ENCODE measurements around the gene KCNIP4.

Gene KCNIP4

GRCh38 chr4:20724915-20725314, 1223.7 kb downstream of the KCNIP4 start:
- Mint-ChIP-seq H3K36me3 (ENCODE audit: low read depth) (peaks cover 75% of the 10 kb centered on the region), H3K4me1 (ENCODE audit: low read depth) (no peaks in the 10 kb centered on the region), H3K4me3 (no peak overlapping the region), H3K9me3 (peaks cover 9% of the 10 kb centered on the region), H3K27ac (no peak overlapping the region), H3K27me3 (no peaks in the 10 kb centered on the region)

- Mint-ChIP-seq H3K9me3 (peaks cover 14% of the 10 kb centered on the region), H3K4me3 (no peak overlapping the region), H3K4me1 (ENCODE audit: low read depth) (no peaks in the 10 kb centered on the region), H3K27ac (no peak overlapping the region), H3K27me3 (no peaks in the 10 kb centered on the region), H3K36me3 (ENCODE audit: low read depth) (peaks cover 78% of the 10 kb centered on the region)
Observed at GRCh38 chr4:20723463-20723862, 1225.1 kb downstream of the KCNIP4 start.

GRCh38 chr4:20723019-20723418, 1225.6 kb downstream of the KCNIP4 start:
- Mint-ChIP-seq H3K4me3 (no peak overlapping the region), H3K4me1 (ENCODE audit: low read depth) (no peaks in the 10 kb centered on the region), H3K27me3 (no peaks in the 10 kb centered on the region), H3K27ac (no peak overlapping the region), H3K9me3 (peaks cover 14% of the 10 kb centered on the region), H3K36me3 (ENCODE audit: low read depth) (peaks cover 83% of the 10 kb centered on the region)

- Mint-ChIP-seq H3K36me3 (ENCODE audit: low read depth) (peaks cover 40% of the 10 kb centered on the region), H3K4me1 (ENCODE audit: low read depth) (no peaks in the 10 kb centered on the region), H3K9me3 (peaks cover 5% of the 10 kb centered on the region), H3K4me3 (no peak overlapping the region), H3K27ac (no peak overlapping the region), H3K27me3 (no peaks in the 10 kb centered on the region)
Observed at GRCh38 chr4:20711335-20711734, 1237.2 kb downstream of the KCNIP4 start.

GRCh38 chr4:20700007-20700761, 1248.4 kb downstream of the KCNIP4 start, which contains the start of gene PACRGL:
Gene PACRGL (plus strand): TSS chr4:20700458. CDS start chr4:20704482, 4,024 bp downstream.
- H3K36me3 Mint-ChIP-seq (ENCODE audit: low read depth), result peaks cover 11% of the 10 kb centered on the region
- no peaks in the 10 kb centered on the region for H3K9me3 Mint-ChIP-seq
- peak within 1 kb of the TSS; percentile 86 for H3K27ac Mint-ChIP-seq
- H3K27me3 Mint-ChIP-seq, result peaks cover 7% of the 10 kb centered on the region
- peak within 1 kb of the TSS; percentile 85 for H3K4me3 Mint-ChIP-seq
- H3K4me1 Mint-ChIP-seq (ENCODE audit: low read depth), result peaks cover 32% of the 10 kb centered on the region

- Mint-ChIP-seq H3K4me3 (peak overlapping the region; percentile 48), H3K27ac (no peak overlapping the region), H3K27me3 (peaks cover 16% of the 10 kb centered on the region), H3K4me1 (ENCODE audit: low read depth) (peaks cover 32% of the 10 kb centered on the region), H3K36me3 (ENCODE audit: low read depth) (no peaks in the 10 kb centered on the region), H3K9me3 (no peaks in the 10 kb centered on the region)
Observed at GRCh38 chr4:20698820-20699219, 1249.8 kb downstream of the KCNIP4 start.

GRCh38 chr4:20698382-20698781, 1250.2 kb downstream of the KCNIP4 start:
- Mint-ChIP-seq H3K4me3 (no peak overlapping the region), H3K9me3 (no peaks in the 10 kb centered on the region), H3K36me3 (ENCODE audit: low read depth) (no peaks in the 10 kb centered on the region), H3K27ac (no peak overlapping the region), H3K27me3 (peaks cover 17% of the 10 kb centered on the region), H3K4me1 (ENCODE audit: low read depth) (peaks cover 32% of the 10 kb centered on the region)

- Mint-ChIP-seq H3K9me3 (no peaks in the 10 kb centered on the region), H3K4me1 (ENCODE audit: low read depth) (peaks cover 18% of the 10 kb centered on the region), H3K27me3 (peaks cover 17% of the 10 kb centered on the region), H3K36me3 (ENCODE audit: low read depth) (no peaks in the 10 kb centered on the region), H3K4me3 (no peak overlapping the region), H3K27ac (no peak overlapping the region)
Observed at GRCh38 chr4:20696815-20697214, 1251.8 kb downstream of the KCNIP4 start.

- Mint-ChIP-seq H3K27ac (no peak overlapping the region), H3K27me3 (peaks cover 14% of the 10 kb centered on the region), H3K36me3 (ENCODE audit: low read depth) (no peaks in the 10 kb centered on the region), H3K9me3 (no peaks in the 10 kb centered on the region), H3K4me1 (ENCODE audit: low read depth) (no peaks in the 10 kb centered on the region), H3K4me3 (no peak overlapping the region)
Observed at GRCh38 chr4:20687864-20688263, 1260.7 kb downstream of the KCNIP4 start.

GRCh38 chr4:20684852-20685763, 1263.5 kb downstream of the KCNIP4 start:
- H3K4me3 Mint-ChIP-seq, result no peak overlapping the region
- no peaks in the 10 kb centered on the region for H3K4me1 Mint-ChIP-seq (ENCODE audit: low read depth)
- no peaks in the 10 kb centered on the region for H3K9me3 Mint-ChIP-seq
- H3K36me3 Mint-ChIP-seq (ENCODE audit: low read depth), result no peaks in the 10 kb centered on the region
- peaks cover 21% of the 10 kb centered on the region for H3K27me3 Mint-ChIP-seq
- H3K27ac Mint-ChIP-seq, result no peak overlapping the region

GRCh38 chr4:20683766-20684165, 1264.8 kb downstream of the KCNIP4 start:
- H3K36me3 Mint-ChIP-seq (ENCODE audit: low read depth), result no peaks in the 10 kb centered on the region
- H3K9me3 Mint-ChIP-seq, result no peaks in the 10 kb centered on the region
- no peaks in the 10 kb centered on the region for H3K4me1 Mint-ChIP-seq (ENCODE audit: low read depth)
- no peak overlapping the region for H3K27ac Mint-ChIP-seq
- H3K27me3 Mint-ChIP-seq, result peaks cover 19% of the 10 kb centered on the region
- no peak overlapping the region for H3K4me3 Mint-ChIP-seq

GRCh38 chr4:20682853-20683252, 1265.7 kb downstream of the KCNIP4 start:
- no peaks in the 10 kb centered on the region for H3K36me3 Mint-ChIP-seq (ENCODE audit: low read depth)

GRCh38 chr4:20681271-20681670, 1267.3 kb downstream of the KCNIP4 start:
- H3K9me3 Mint-ChIP-seq, result no peaks in the 10 kb centered on the region
- H3K27me3 Mint-ChIP-seq, result peaks cover 27% of the 10 kb centered on the region
- no peaks in the 10 kb centered on the region for H3K36me3 Mint-ChIP-seq (ENCODE audit: low read depth)
- H3K4me3 Mint-ChIP-seq, result no peak overlapping the region
- H3K27ac Mint-ChIP-seq, result no peak overlapping the region
- no peaks in the 10 kb centered on the region for H3K4me1 Mint-ChIP-seq (ENCODE audit: low read depth)

More at GRCh38 chr4:20682853-20683252, 1265.7 kb downstream of the KCNIP4 start:
- Mint-ChIP-seq H3K27ac (no peak overlapping the region), H3K27me3 (peaks cover 25% of the 10 kb centered on the region), H3K9me3 (no peaks in the 10 kb centered on the region), H3K4me3 (no peak overlapping the region), H3K4me1 (ENCODE audit: low read depth) (no peaks in the 10 kb centered on the region)

GRCh38 chr4:20680736-20681135, 1267.8 kb downstream of the KCNIP4 start:
- H3K4me3 Mint-ChIP-seq, result no peak overlapping the region
- H3K27me3 Mint-ChIP-seq, result peaks cover 27% of the 10 kb centered on the region
- no peaks in the 10 kb centered on the region for H3K36me3 Mint-ChIP-seq (ENCODE audit: low read depth)
- no peak overlapping the region for H3K27ac Mint-ChIP-seq
- no peaks in the 10 kb centered on the region for H3K4me1 Mint-ChIP-seq (ENCODE audit: low read depth)
- H3K9me3 Mint-ChIP-seq, result no peaks in the 10 kb centered on the region

- Mint-ChIP-seq H3K4me1 (ENCODE audit: low read depth) (no peaks in the 10 kb centered on the region), H3K4me3 (no peak overlapping the region), H3K9me3 (no peaks in the 10 kb centered on the region), H3K27ac (no peak overlapping the region), H3K36me3 (ENCODE audit: low read depth) (no peaks in the 10 kb centered on the region), H3K27me3 (peaks cover 31% of the 10 kb centered on the region)
Observed at GRCh38 chr4:20679951-20680350, 1268.6 kb downstream of the KCNIP4 start.
